OCI-LY7 (cell line): Measurements from ENCODE around the gene DMD. TPM values are rescaled to one million over a fixed set of nuclear protein-coding genes. Genes with fewer than 3 reads are reported as not detected.
A peak's percentile ranks its signal among the peaks of the same experiment; 100 is the strongest.

ENCODE experiments used
- BruUV-seq: library from RNA; stranded (reverse); fragments of 400-500 nt; replicated peaks from 2 replicates; lab custom pipeline; 2021; lab: Mats Ljungman, UMichigan
- CTCF ChIA-PET: fragments of 300-600 bp; sonication (Branson Sonifier 250); formaldehyde crosslinking; loops from one replicate; lab custom pipeline; 2022; ENCODE audit warnings: antibody characterized with exemption; ENCODE audit not compliant: unreplicated experiment; lab: Charles Lee
- POLR2A ChIA-PET: fragments of 300-600 bp; sonication (Branson Sonifier 250); formaldehyde crosslinking; loops from one replicate; lab custom pipeline; 2022; ENCODE audit warnings: antibody characterized with exemption; lab: Charles Lee
- DNase-seq: peaks from one replicate; pipeline ENCODE4 v3.0.0-alpha.2; 2015; ENCODE audit warnings: low spot score
- H2AFZ ChIP-seq: fragments of 200-600 bp; sonication (generic), shearing (Covaris generic); 2 replicates; pipeline ENCODE4 v1.6.1; 2014; ENCODE audit warnings: mild to moderate bottlenecking, antibody characterized with exemption, low read length, moderate library complexity
- H3K27ac ChIP-seq: fragments of 200-600 bp; sonication (generic); 2 replicates; pipeline ENCODE4 v1.5.1; 2014; ENCODE audit warnings: mixed run types, low read depth, mild to moderate bottlenecking, moderate library complexity, low read length, inconsistent platforms; ENCODE audit not compliant: poor library complexity, severe bottlenecking
- H3K36me3 ChIP-seq: fragments of 200-600 bp; sonication (generic); 2 replicates; pipeline ENCODE4 v1.6.1; 2014; ENCODE audit warnings: mild to moderate bottlenecking, antibody characterized with exemption, low read length, moderate library complexity, mixed read lengths; ENCODE audit not compliant: insufficient read depth
- H3K4me1 ChIP-seq: fragments of 200-600 bp; sonication (generic); 2 replicates; pipeline ENCODE4 v1.5.1; 2014; ENCODE audit warnings: mild to moderate bottlenecking, low read length; ENCODE audit not compliant: insufficient read depth, poor library complexity, severe bottlenecking
- H3K4me2 ChIP-seq: fragments of 200-600 bp; sonication (generic); 2 replicates; pipeline ENCODE4 v1.6.1; 2014; ENCODE audit warnings: mild to moderate bottlenecking, low read length
- H3K4me3 ChIP-seq: fragments of 200-600 bp; sonication (generic); 2 replicates; pipeline ENCODE4 v1.5.1; 2014; ENCODE audit warnings: mild to moderate bottlenecking, low read depth, low read length; ENCODE audit not compliant: poor library complexity, severe bottlenecking
- H3K79me2 ChIP-seq: fragments of 200-600 bp; sonication (generic); 2 replicates; pipeline ENCODE4 v1.6.1; 2016; ENCODE audit warnings: low read depth, mild to moderate bottlenecking, low read length, moderate library complexity, mixed read lengths; ENCODE audit not compliant: insufficient read depth
- H3K9me2 ChIP-seq: fragments of 200-600 bp; sonication (generic); 2 replicates; pipeline ENCODE4 v1.6.1; 2016; ENCODE audit warnings: mild to moderate bottlenecking, low read length, mixed read lengths; ENCODE audit not compliant: insufficient read depth
- H3K9me3 ChIP-seq: fragments of 200-600 bp; sonication (generic); 2 replicates; pipeline ENCODE4 v1.6.1; 2014; ENCODE audit warnings: mild to moderate bottlenecking, mixed run types, low read length, mixed read lengths
- H4K20me1 ChIP-seq: fragments of 200-600 bp; sonication (generic); 2 replicates; pipeline ENCODE4 v1.6.1; 2014; ENCODE audit warnings: mild to moderate bottlenecking, antibody characterized with exemption, low read length, moderate library complexity, mixed read lengths; ENCODE audit not compliant: insufficient read depth
- CTCF ChIP-seq: fragments of 200-600 bp; sonication (generic); conservative IDR thresholded peaks from 2 replicates; pipeline ENCODE4 v1.5.1; 2014; ENCODE audit warnings: mild to moderate bottlenecking, antibody characterized with exemption, low read length, moderate library complexity, mixed read lengths
- EZH2phosphoT487 ChIP-seq: fragments of 200-600 bp; sonication (generic); IDR thresholded peaks from 2 replicates; pipeline ENCODE4 v1.6.1; 2018; ENCODE audit warnings: low read depth, borderline replicate concordance, mild to moderate bottlenecking, mixed run types, antibody characterized with exemption, low read length, moderate library complexity, mixed read lengths
- intact Hi-C: fragments of 100-400 bp; cut with micrococcal nuclease; formaldehyde crosslinking; loops from one replicate; pipeline ENCODE4 v1.10.0; 2022; ENCODE audit not compliant: unreplicated experiment
- total RNA-seq, 2 experiments: library from RNA; depleted of rRNA in 1 of 2; stranded (reverse); fragments of >200 nt in 1 of 2; shearing (Covaris generic) in 1 of 2; gene quantifications; 2 replicates each; pipeline ENCODE4 v1.2.3, GENCODE V29; 2014 to 2022

The DMD gene
- total RNA-seq, 2 experiments from 2014 or later, result 20.5 to 61.4 TPM

GRCh38 chrX:31540313-31540712 is 1671.0 kb downstream of the DMD start:
- Histone ChIP-seq H3K36me3 (no peaks in the 10 kb centered on the region), H3K27ac (no peak overlapping the region), H2AFZ (no peak overlapping the region), H3K9me3 (no peaks in the 10 kb centered on the region), H3K4me2 (no peak overlapping the region), H4K20me1 (no peaks in the 10 kb centered on the region), H3K4me1 (no peaks in the 10 kb centered on the region), H3K4me3 (no peak overlapping the region), H3K79me2 (no peaks in the 10 kb centered on the region), H3K9me2 (no peaks in the 10 kb centered on the region)
- no peak for TF ChIP-seq CTCF
- TF ChIP-seq EZH2phosphoT487, result no peak
- POLR2A ChIA-PET, result no interaction called here
- intact Hi-C loops, result no loop called here
- BruUV-seq, result no TSS peak
- CTCF ChIA-PET, result no interaction called here
- peak; percentile 0 for DNase-seq

DNA sequence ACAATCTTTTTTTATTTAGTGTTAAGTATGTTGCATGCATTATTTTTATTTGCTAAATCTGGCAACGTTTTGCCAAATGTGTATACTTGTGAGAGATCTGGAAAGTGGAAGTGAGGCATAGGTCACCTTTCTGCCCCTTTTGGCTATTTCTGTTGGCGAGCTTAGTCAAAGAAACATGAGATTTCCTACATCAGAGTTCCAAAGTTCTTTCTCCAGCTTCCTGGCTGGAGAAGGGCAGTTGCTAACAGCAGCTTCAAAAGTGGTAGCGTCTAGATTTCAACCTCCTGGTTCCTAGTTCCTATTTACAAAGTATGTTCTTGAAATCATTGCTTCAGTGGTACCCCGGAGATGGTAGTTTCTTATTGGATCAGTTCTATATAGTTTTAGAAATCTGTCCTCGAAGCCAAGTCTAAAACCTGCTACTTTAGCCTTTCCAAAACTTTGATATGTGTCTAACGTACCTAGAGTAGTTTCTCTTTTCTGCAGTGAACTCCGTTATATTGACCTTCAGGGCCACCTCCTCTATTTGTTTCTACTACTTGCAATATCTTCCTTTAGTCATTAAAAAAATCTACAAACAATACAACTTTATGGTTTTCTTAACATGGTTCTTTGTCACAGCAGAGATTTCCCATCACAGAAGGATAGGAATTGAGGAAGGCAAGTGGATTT is 1683.8 kb downstream of the DMD start:
- CTCF ChIA-PET, result no interaction called here
- DNase-seq, result no peak

More for the DNA sequence above, 1683.8 kb downstream of the DMD start:
- Histone ChIP-seq H3K9me3 (no peaks in the 10 kb centered on the region), H3K36me3 (no peaks in the 10 kb centered on the region), H3K4me3 (no peak overlapping the region), H3K4me1 (no peaks in the 10 kb centered on the region), H3K9me2 (no peaks in the 10 kb centered on the region), H3K79me2 (no peaks in the 10 kb centered on the region), H3K4me2 (no peak overlapping the region), H3K27ac (no peak overlapping the region), H4K20me1 (no peaks in the 10 kb centered on the region), H2AFZ (no peak overlapping the region)
- intact Hi-C loops, result no loop called here
- TF ChIP-seq EZH2phosphoT487, result no peak
- no peak for TF ChIP-seq CTCF
- no TSS peak for BruUV-seq
- POLR2A ChIA-PET, result no interaction called here
